ENCODE measurements around the gene RAB27B.

DNA sequence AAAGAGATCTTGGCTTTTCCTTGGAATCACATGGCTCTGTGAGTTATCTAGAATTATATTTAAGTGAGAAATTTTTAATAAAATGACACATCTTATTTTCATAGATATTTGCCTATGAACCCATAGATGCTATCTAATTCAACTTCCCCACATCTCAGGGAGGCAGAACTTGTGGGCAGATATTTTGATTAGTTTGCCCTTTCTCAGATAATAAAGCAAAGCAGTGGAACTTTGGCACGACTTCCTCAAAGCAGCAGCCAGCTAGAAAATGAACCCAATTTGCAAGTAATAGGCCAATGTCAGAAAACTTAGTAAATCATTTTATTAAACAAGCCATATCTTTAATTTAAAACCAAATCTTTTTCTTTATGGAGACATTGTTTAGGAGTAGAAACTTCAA, 32.7 kb downstream of the RAB27B start:
- TF ChIP-seq, protein P1, sequence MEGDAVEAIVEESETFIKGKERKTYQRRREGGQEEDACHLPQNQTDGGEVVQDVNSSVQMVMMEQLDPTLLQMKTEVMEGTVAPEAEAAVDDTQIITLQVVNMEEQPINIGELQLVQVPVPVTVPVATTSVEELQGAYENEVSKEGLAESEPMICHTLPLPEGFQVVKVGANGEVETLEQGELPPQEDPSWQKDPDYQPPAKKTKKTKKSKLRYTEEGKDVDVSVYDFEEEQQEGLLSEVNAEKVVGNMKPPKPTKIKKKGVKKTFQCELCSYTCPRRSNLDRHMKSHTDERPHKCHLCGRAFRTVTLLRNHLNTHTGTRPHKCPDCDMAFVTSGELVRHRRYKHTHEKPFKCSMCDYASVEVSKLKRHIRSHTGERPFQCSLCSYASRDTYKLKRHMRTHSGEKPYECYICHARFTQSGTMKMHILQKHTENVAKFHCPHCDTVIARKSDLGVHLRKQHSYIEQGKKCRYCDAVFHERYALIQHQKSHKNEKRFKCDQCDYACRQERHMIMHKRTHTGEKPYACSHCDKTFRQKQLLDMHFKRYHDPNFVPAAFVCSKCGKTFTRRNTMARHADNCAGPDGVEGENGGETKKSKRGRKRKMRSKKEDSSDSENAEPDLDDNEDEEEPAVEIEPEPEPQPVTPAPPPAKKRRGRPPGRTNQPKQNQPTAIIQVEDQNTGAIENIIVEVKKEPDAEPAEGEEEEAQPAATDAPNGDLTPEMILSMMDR (IDR thresholded peaks at IDR 0.05), result no peak
- no peak for TF ChIP-seq EZH2 (IDR thresholded peaks at IDR 0.05; ENCODE audit: borderline replicate concordance, insufficient read depth, low read depth, low read length, poor library complexity, severe bottlenecking)
